GM19239 (cell line): ENCODE measurements around the gene BUB1B.

ENCODE experiments used
- DNase-seq: peaks from one replicate; pipeline ENCODE4 v3.0.0; 2011; ENCODE audit warnings: low spot score; ENCODE audit not compliant: insufficient read length
- FAIRE-seq: peaks from 2 replicates; lab custom pipeline; 2011; peaks lifted over from hg19 to GRCh38; lab: Jason Lieb, UNC

BUB1B gene

DNA sequence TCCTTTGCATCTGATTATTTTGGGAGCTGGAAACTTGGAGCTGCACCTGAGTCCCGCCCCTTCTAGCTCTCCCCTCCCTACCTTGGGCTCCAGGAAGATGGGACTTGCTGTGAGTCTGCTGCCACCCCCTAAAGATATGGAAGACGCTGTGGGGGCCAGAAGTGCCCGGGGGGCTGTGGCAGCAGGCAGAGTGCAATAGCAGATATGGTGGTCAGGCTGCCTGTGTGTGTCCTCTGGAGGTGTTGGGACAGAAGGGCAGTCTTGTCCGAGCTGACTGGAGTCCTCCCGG lies 78.5 kb downstream of the BUB1B start:
- no peak for FAIRE-seq
- DNase-seq: no peak

DNA sequence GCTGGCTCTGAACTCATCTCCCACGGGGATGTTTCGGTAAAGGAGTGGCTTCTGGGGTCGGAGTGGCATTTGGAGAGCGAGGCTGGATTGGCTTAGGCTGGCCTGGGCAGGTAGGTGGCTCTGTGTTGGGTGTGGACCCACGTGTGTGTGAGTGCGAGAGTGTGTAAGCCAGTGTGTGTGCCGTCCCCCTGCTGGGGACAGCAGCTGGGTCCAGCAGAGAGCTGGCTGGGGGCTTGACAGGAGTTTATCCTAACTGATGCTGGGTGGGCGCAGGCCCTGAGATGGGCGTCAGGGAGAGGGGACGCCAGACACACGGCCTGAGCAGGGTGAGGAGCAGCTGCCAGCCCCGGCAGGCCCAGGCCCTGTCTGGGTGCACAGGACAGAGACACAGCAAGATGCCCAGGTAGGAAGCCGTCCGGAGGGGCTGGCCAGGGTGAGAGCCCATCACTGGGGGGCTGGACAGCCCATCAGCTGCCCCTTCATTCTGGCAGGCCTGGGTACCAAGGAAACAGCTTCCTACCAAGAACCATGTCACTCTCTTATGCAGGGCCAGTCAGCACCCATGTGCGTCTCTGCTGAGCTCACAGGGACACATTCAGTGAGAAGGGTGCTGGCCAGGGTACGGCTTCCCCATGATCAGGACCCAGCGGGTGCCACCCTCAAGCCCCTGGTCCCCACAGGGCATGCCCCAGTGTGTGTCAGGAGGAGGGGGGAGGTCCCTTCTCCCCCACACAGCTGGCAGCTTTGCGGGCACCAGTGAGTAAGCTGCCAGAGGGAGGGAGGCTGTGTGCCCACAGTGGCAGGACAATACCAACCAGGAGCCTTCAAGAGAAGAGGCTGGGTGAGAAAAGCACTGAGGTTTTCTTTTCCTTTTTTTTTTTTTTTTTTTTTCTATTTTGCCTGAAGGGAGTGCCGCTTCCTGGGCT lies 79.1 kb downstream of the BUB1B start:
- FAIRE-seq (no peak), DNase-seq (no peak)

DNA sequence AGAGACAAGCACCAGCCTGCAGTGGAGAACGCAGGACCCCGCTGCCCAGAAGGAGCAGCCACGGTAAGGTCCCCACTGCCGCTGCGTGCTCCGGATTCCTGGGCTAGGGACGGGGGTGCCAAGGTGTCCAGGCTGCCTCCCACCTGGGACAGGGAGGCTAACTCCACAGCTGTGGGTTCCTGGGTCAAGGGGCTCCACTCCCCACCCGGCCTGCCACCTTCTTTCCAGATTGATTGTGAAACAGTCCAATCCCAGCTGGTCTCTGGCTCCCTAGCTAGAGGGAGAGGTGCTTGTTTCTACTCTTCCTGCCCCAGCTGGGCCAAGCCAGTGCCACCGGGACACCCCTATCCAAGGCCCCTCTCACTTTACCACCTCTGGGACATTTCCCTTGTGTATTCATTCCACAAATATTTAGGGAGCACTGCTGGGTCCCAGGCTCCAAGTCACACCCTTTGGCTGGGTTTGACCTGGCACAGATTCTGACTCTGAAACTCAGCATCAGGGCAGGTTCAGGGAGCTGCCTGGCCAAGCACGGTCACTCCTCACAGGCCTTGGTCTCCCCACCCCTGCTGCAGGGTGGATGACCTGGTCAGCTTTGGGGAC lies 79.9 kb downstream of the BUB1B start:
- DNase-seq (no peak), FAIRE-seq (no peak)

DNA sequence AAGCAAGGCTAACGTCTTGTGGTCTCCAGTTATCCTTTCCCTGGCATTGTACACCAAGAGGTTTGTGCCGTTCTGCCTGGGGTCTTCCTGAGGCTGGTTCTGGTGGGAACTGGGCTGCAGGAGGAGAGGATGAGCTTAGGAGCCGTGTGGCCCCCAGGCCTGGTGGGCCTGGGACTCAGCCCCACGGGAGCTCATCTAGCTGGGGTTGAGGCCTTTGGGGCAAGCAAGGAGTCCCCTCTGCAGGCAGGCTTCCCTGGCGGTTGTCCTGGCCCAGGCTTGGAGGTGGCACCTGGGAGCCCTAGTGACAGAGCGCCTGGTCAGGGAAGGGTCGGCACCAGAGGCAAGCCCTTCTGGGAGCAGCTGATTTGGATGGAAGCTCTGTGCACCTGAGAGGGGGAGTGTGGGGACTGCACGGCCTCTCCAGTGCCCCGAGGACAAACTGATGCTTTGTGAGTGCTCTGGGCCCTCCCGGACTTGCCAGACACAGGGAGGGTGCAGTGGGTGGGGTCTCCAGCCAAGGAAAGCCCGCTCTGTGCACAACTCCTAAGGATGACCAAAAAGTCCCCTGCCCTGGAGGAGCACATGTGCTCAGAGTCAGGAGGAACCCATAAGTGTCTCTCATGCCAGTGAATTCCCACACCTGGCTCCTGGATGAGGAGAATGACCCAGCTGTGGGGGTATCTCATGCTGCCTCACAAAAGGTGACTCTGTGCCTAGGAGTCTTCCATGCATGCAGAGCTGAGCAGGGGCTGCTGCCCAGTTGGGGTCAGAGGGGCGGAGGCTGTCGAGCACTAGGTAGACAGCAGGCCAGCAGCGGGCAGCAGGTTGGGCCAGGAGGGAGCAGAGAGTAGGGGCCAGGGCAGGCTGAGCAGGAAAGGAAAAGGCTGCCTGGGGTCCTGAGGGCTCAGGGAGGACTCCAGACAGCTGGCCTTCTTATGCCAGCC lies 80.7 kb downstream of the BUB1B start:
- DNase-seq: no peak
- FAIRE-seq: no peak

DNA sequence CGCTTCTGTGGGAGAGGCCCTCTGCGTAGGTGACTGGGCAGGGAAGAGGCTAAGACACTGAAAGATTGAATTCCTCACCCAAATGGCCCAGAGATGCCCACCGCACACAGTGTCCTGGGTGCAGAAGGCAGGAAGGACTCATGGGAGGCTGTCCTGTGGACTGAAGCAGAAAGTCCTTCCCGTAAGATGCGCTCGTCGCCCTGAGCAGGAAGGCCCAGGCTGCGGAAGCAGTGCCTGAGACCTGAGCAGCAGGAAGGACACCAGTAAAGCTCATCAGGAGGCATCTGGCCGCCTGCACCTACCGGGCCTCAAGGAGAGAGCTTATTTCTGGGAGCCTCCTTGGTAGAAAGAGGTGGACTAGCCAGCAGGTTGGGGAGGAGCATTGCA lies 81.3 kb downstream of the BUB1B start:
- FAIRE-seq: no peak
- DNase-seq: no peak

DNA sequence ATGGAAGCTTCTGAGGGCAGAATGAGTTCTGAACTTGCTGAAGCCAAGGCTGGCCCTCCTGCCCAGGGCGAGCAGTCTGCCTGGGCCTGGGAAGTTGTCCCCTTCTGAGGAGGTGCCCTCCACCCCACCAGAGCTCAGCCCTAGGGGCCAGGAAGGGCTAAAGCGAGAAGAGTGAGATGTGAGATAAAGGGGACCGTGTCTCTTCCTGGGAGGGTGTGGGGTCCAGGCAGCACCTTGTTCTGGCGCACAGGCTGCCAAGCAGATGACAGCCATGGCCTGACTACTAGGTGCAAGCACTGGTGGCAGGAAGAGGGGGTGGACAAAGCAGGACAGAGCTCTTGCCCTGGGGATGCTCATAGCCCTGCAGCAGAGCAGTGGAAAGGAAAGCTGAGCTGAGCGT lies 81.7 kb downstream of the BUB1B start:
- FAIRE-seq (no peak), DNase-seq (no peak)

DNA sequence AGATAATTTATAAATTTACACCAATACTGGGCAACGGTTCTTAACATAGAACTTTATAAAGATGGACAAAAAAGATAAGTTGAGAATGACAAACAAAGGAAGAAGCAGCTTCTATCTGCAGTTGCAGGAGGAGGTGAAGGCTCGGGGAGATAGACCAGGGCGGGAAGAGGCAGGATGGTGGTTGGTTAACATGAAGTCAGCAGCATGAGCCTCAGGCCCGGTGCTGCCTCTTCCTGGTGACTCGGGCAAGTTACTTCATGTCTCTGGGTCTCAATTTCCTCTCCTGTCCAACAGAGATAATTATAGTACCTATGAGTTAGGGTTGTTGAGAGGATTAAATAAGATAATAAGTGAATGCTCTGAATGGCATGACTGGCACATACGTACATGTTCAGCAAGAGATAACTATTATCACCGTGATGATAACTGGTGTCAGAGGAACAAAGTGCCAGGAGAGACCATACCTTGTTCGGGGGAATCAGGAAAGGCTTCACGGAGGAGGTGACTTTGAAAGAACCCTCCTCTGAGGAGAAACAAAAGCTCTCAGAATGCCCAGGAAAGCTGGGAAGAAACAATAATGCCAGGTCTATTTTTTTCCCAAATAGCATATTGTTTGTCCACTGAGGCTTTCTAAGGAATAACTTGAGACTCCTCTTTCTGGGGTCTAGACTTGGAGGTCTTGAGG lies 82.4 kb downstream of the BUB1B start:
- no peak for FAIRE-seq

DNA sequence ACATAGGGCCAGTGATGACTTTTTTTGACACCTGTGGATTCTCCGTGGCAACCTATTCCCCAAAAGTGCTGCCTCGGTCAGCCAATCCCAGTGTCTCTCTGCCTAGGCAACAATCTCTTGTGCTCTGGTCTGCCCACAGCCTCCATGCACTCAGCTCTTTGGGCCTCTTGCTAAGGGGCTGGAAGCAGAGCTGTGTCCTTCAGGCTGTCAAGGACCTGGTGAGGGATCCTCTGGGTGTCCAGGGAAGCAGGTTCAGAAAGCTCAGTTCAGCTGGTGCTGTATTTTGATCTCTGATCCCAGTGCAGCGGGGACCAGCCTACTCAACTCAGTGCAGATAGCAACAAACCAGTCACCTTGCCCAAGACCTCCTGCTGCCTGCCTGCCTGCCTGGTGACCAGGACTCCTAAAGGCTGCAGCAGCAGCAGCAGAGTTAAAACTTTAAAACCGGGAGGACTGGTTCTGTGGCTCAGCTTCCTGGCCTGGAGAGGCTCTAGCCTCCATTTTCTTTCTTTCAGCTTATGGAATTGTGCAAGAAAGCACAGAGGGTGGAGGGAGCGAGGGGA lies 84.2 kb downstream of the BUB1B start:
- DNase-seq: no peak

More for the DNA sequence above, 82.4 kb downstream of the BUB1B start:
- DNase-seq: no peak

DNA sequence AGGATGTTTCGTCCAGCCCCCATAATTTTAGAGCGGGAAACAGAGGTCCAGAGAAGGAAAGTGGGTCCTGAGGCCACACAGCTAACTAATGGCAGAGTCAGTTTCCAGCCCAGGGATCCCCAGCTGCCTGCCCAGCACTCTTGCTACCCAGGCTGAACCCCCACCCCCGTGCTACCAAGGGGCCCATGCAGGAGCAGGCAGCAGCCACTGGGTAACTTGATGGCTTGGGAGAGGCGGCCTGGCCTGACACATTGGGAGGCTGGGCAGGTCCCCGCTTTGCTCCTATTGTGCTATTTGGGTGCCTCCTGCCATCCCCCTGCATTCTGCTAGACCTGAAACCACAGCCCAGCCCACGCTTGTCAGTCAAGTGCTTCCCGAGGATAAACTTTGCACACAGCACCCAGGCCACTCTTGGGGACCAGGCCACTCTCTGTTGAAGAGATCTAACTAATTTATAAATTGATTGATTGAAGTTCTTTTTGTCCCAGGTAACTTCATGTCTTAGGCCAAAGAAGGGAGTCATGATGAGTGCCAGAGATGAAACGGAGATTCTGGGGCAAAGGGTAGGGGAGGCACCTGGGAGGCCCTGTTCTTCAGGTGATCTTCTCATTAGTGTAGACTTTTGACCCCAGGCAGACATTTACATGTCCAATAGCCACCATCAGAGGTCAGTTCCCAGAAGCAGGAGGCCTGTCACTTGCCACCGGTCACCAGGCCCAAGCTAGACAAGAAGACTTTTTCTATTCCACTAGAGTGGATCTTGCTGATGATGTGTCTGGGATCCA lies 85.0 kb downstream of the BUB1B start:
- DNase-seq: no peak
- FAIRE-seq: no peak

More for the DNA sequence above, 84.2 kb downstream of the BUB1B start:
- no peak for FAIRE-seq

DNA sequence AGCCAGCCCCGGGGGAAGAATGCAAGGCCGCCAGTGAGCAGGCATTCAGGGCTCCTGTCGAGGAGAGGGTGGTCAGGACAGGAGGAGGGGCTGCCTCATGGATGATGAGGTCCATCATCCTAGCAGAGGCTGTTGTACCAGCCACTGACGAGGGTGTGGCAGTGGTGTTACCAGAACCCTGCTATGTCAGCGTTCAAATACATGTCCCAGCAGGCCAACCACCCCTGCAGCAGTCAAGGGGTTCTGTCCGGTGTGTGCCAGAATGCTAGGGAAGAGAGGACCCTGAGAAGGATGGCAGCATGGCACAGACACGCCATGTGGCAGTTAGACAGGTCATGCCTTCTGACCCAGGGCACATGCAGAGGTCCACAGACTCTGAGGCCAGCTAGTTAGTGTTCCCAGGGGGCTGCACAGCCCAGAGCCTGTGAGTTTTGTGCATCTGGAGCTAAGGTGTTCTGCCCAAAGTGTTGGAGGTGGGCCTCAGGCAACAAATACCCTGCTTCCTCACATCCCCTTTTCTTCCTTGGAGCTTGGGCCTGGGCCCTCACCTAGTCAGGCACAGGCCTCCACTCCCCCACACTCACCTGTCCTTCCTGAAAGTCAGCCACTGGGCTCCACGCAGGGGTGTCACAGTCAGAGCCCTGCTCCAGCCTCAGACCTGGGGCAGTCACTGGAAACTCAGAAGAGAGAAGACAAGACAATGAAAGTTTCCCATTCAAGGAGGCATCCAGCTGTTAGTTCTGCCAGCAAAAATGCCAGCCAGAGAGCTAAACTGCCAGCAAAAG lies 85.8 kb downstream of the BUB1B start:
- FAIRE-seq (no peak), DNase-seq (no peak)

DNA sequence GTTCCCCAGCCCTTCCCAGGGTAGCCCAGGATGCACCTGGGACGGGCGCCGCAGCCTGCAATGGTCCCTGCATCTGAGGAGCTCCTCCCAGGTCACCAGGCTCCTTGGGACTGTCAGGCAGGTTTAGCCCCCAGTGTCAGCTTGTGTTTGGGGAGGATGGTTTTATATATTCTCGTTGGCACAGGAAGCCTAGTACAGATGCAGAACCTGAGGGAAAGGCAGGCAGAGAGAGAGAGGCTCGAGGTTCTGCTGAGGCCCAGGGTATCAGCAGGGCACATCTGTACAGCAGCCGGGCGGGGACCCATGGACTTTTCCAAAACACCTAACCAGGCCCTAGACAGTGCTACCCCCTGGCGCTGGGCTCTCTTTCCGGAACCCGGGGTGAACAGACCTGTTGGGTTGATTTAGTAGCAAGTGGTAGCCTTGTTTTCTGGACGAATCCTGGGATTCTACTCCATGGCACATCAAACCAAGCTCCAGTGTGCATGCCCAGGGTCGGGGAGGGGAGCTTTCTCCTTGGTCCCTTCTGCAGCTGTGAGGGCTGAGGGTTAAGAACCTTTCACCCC lies 86.6 kb downstream of the BUB1B start:
- FAIRE-seq: no peak
- DNase-seq: no peak

DNA sequence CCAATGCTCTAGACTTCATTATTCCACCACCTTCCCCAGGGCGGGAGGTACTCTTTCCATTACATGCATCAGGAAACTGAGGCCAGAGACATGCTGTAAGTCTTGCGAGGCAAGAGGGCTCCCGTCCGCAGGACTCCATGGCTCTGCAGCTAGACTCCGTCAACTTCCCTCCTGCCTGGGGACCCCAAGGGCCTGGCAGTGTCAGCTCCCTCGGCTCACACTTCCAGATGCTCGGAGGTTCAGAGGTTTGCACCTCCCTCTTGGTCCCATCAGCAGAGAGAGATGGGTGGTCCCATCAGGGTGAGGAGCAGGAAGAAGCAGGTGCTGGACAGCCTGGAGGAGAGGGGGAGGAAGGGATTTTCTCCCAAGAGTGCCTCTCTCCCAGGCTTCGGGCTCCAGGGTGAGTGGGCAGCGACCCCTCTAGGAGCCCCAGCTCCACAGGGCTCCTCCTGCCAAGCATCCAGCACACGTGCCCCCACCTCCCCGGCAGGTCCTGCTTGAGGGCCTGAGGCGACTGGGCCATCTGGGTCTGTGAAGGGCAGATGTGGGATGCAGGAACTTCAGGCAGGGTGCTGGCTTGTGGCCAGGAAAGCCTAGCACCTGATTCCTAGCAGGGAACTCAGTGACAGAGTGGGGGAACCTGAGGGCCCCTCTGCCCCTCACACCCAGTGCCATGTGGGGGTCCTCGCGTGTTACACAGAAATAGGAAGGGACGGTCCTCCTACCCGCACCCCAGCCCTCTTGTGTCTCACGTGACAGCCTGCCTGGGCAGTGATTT lies 87.3 kb downstream of the BUB1B start:
- FAIRE-seq: no peak
- DNase-seq: no peak

DNA sequence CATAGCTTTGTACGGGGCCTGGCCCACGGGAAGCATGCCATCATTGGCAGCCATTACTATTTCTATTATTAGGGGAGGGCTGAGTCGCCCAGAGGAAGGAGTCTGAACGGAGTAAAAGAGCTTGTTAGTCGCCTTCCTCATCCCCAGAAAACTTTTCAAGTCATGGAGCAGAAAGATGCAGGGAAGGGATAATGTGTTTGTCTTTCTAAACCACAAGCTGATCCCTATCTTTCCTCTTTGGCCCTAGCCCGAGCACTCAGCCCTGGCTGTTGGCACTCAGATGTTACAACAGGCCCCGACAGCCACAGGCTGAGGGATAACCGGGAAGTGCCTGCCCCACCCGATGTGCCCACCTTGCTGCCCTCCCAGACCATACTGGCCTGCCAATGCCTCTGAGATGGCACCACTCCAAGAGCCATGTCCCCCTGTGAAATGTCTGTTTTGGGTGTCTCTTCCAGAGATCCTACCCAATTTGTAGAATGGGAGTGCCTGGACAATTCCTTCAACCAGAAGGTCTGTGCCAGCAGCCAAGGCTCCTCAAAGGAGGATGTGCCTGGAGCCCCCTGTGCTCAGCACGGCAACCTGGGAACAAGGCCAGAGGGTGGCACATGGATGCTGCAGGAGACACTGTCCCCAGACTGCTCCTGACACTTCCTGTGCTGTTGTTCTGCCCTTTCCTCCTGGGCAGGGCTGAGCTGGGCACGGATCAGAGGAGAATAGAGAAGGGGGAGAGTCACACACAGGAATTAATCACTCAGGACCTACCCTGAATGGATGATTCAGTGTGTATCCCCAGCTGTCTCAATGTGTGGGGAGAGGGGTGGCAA lies 88.8 kb downstream of the BUB1B start:
- FAIRE-seq (no peak), DNase-seq (no peak)

DNA sequence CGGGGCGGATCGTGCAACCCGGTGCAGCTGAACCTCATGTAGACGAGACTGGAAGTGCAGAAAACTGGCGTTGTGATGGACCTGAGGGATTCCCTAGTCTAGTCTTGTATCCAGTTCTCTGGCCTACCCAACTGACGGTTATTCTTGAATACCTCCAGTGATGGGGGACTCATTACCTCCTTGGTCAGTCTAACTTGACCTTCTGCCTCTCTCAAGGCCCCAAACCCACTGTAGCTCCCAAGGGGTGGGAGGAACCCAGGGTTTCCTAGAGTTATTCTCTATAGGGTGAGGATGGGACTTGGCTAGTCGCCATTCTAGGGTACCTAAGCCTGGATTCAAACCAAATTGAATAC lies 89.4 kb downstream of the BUB1B start:
- DNase-seq (no peak), FAIRE-seq (no peak)

DNA sequence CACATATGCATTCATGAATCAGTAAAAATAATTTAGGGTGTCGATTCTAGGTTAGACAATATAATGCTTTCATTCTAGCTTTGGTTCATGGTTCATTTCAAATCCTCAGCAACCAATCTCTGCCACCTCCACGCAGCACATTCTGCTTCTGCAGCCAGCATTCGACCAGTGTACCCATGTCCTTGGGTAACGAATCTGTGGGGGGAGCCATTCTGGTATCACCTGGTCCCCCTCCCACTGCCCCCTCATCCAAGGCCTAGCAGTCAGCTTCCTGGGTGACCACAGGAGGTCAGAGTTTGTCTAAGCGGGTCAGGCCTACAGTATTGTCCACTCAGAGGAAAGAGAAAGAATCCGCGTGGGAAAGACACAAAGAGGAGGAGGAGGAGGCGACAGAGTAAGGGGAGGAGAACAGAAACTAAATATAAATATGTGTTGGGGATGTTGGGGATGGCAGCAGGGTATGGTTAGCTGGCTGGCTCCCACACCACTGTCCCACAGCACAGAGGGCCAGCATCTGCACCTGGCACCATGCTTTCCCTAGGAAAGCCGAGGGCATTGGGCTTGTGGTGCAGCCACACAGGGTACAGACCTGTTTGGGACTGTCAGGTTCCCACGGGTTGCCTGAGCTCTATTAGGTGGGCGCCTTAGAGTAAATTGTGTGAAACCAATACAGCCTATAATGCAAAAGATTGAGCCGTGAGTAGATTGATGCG lies 90.1 kb downstream of the BUB1B start:
- FAIRE-seq (no peak), DNase-seq (no peak)

DNA sequence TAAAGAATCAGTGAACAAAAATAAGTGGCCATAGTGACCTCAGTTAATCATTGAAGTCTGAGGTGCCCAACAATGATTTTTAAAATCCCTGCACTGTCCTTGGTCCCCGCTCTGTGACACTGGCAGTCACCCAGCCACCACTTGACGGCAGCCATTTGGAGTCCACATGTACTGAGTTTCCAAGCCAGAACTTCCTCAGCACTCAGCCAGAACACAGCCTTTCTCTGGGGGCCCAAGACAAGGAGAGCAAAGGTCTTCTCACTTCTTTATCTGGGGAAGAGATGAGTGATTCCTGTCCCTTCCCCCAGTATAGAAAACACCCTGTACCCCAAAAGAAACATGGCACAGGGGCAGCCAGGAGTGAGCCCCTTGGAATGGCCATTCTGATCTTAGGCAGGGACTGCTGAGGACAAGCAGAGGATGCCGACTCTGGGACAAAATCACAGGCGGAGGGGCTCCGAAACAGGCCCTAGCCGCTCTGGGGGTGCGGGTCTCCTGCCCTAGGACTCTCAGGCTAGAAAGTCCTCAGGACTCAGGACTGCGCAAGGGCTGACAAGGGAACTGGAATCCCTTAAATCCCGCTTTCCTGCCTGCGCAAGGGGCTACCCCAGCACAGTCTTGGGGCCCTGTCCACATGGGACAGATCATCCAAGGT lies 90.7 kb downstream of the BUB1B start:
- DNase-seq (no peak), FAIRE-seq (no peak)
